GM19023 (cell line): Measurements from ENCODE around the gene CHAD.

Source experiments
- ATAC-seq: cut with Tn5 transposase; IDR thresholded peaks from one replicate; pipeline ENCODE4 v1.9.1; 2021; ENCODE audit warnings: mild to moderate bottlenecking, moderate library complexity; ENCODE audit not compliant: unreplicated experiment

The CHAD gene

GRCh38 chr17:50458701-50459676, 9.7 kb downstream of the CHAD start:
- ATAC-seq = no peak

GRCh38 chr17:50458270-50458669, 10.4 kb downstream of the CHAD start:
- no peak for ATAC-seq

GRCh38 chr17:50457621-50458020, 11.1 kb downstream of the CHAD start:
- no peak for ATAC-seq

GRCh38 chr17:50453901-50454300, 14.8 kb downstream of the CHAD start:
- no peak for ATAC-seq

- ATAC-seq = no peak
Measured at GRCh38 chr17:50452630-50453300, 15.9 kb downstream of the CHAD start.

GRCh38 chr17:50451943-50452629, 16.6 kb downstream of the CHAD start:
- ATAC-seq = no peak

- no peak for ATAC-seq
Measured at GRCh38 chr17:50448643-50449042, 20.0 kb downstream of the CHAD start.

- no peak for ATAC-seq
Measured at GRCh38 chr17:50447870-50448595, 20.6 kb downstream of the CHAD start.

GRCh38 chr17:50445730-50446325, 22.9 kb downstream of the CHAD start:
- no peak for ATAC-seq

- no peak for ATAC-seq
Measured at GRCh38 chr17:50444841-50445715, 23.6 kb downstream of the CHAD start.

GRCh38 chr17:50443505-50443974, 25.1 kb downstream of the CHAD start:
- no peak for ATAC-seq

- no peak for ATAC-seq
Measured at GRCh38 chr17:50440838-50441829, 27.5 kb downstream of the CHAD start.

GRCh38 chr17:50440172-50440837, 28.4 kb downstream of the CHAD start:
- ATAC-seq = no peak

- no peak for ATAC-seq
Measured at GRCh38 chr17:50439008-50439407, 29.7 kb downstream of the CHAD start.

GRCh38 chr17:50437409-50437808, 31.3 kb downstream of the CHAD start:
- no peak for ATAC-seq

- no peak for ATAC-seq
Measured at GRCh38 chr17:50432125-50432762, 36.4 kb downstream of the CHAD start.
